HCT116 (cell line): ENCODE results near the gene PDE4B. TPM values are rescaled to one million over a fixed set of nuclear protein-coding genes. Genes with fewer than 3 reads are reported as not detected.

Source experiments
- ATAC-seq: fragments of 200-7000 bp; cut with Tn5 transposase; 2 replicates; pipeline ENCODE4 v1.9.1; 2020; ENCODE audit warnings: mild to moderate bottlenecking, moderate library complexity
- BruUV-seq: library from RNA; stranded (reverse); fragments of 400-500 nt; replicated peaks from 2 replicates; lab custom pipeline; 2021; lab: Mats Ljungman, UMichigan
- CTCF ChIA-PET: fragments of 300-600 bp; sonication (Branson Sonifier 250); formaldehyde crosslinking; loops from one replicate; lab custom pipeline; 2021; ENCODE audit warnings: antibody characterized with exemption; lab: Charles Lee
- POLR2A ChIA-PET: fragments of 300-600, 350-600 bp; sonication (Branson Sonifier 250); formaldehyde crosslinking; loops from one replicate; lab custom pipeline; 2021; ENCODE audit warnings: antibody characterized with exemption; lab: Charles Lee
- RAD21 ChIA-PET, 2 experiments: fragments of 300-600 bp; sonication (Branson Sonifier 250); formaldehyde crosslinking; loops; one replicate each; lab custom pipeline; 2023; ENCODE audit warnings: low total read pairs in 2 of 2; ENCODE audit not compliant: uncharacterized antibody in 2 of 2, unreplicated experiment in 2 of 2, low non-redundant PET in 1 of 2; lab: Charles Lee
- DNase-seq: peaks from one replicate; pipeline ENCODE4 v3.0.0-alpha.2; 2010; ENCODE audit warnings: low read depth, low spot score
- H2AFZ ChIP-seq: fragments of 200-600 bp; shearing (Covaris generic), sonication (generic); 2 replicates; pipeline ENCODE4 v1.6.1; 2017; ENCODE audit warnings: low read depth, mixed run types, mixed read lengths, antibody characterized with exemption, low read length; ENCODE audit not compliant: poor library complexity, severe bottlenecking
- H3K27ac ChIP-seq: 2 replicates; pipeline ENCODE4 v1.5.1; 2012; ENCODE audit warnings: low read depth, low read length
- H3K27me3 ChIP-seq: fragments of 200-600 bp; sonication (generic); 2 replicates; pipeline ENCODE4 v1.6.1; 2016; ENCODE audit warnings: mixed run types, low read length, mixed read lengths; ENCODE audit not compliant: insufficient read depth
- H3K36me3 ChIP-seq, 2 experiments: fragments of 200-500 bp in 1 of 2; fragments of 200-600 bp in 1 of 2; sonication (Bioruptor generic) in 1 of 2; sonication (generic) in 1 of 2; 2 replicates each; pipeline versions ENCODE4 v1.5.1 to v1.6.1; 2014 to 2016; ENCODE audit warnings: low read length in 2 of 2, inconsistent platforms in 1 of 2, mixed read lengths in 1 of 2, mixed run types in 1 of 2; ENCODE audit not compliant: insufficient read depth in 2 of 2, control insufficient read depth in 1 of 2
- H3K4me1 ChIP-seq, 2 experiments: fragments of 200-600 bp in 1 of 2; sonication (generic) in 1 of 2; 2 replicates each; pipeline versions ENCODE4 v1.5.1 to v1.6.1; 2012 to 2017; ENCODE audit warnings: low read length in 2 of 2, inconsistent platforms in 1 of 2, mild to moderate bottlenecking in 1 of 2, mixed read lengths in 1 of 2, mixed run types in 1 of 2, moderate library complexity in 1 of 2; ENCODE audit not compliant: insufficient read depth in 2 of 2, control insufficient read depth in 1 of 2
- H3K4me2 ChIP-seq: fragments of 200-600 bp; sonication (generic); 2 replicates; pipeline ENCODE4 v1.6.1; 2017; ENCODE audit warnings: mixed run types, low read length, mixed read lengths
- H3K4me3 ChIP-seq, 2 experiments: fragments of 200-600 bp in 1 of 2; sonication (generic) in 1 of 2; replicated peaks in 1 of 2; 2 replicates each; pipeline ENCODE4 v1.5.1; 2011 to 2016; ENCODE audit warnings: low read length in 2 of 2, control low read depth in 1 of 2, low read depth in 1 of 2, mild to moderate bottlenecking in 1 of 2, mixed read lengths in 1 of 2, mixed run types in 1 of 2
- H3K79me2 ChIP-seq: fragments of 200-600 bp; sonication (generic); 2 replicates; pipeline ENCODE4 v1.6.1; 2017; ENCODE audit warnings: mild to moderate bottlenecking, mixed run types, low read length, moderate library complexity, mixed read lengths; ENCODE audit not compliant: insufficient read depth
- H3K9ac ChIP-seq: fragments of 200-600 bp; sonication (generic); 2 replicates; pipeline ENCODE4 v1.6.1; 2016; ENCODE audit warnings: low read length, mixed read lengths
- H3K9me2 ChIP-seq: fragments of 200-600 bp; sonication (generic), shearing (Covaris generic); 2 replicates; pipeline ENCODE4 v1.6.1; 2017; ENCODE audit warnings: mixed run types, mild to moderate bottlenecking, moderate library complexity; ENCODE audit not compliant: insufficient read depth
- H3K9me3 ChIP-seq, 2 experiments: fragments of 200-500 bp in 1 of 2; fragments of 200-600 bp in 1 of 2; sonication (Bioruptor generic) in 1 of 2; sonication (generic) in 1 of 2; 2 replicates each; pipeline ENCODE4 v1.6.1; 2014 to 2017; ENCODE audit warnings: low read length in 2 of 2, mixed read lengths in 2 of 2, inconsistent platforms in 1 of 2, low read depth in 1 of 2, mild to moderate bottlenecking in 1 of 2, mixed run types in 1 of 2, moderate library complexity in 1 of 2; ENCODE audit not compliant: control insufficient read depth in 1 of 2, insufficient read depth in 1 of 2
- H4K20me1 ChIP-seq: fragments of 200-600 bp; sonication (generic), shearing (Covaris generic); 2 replicates; pipeline ENCODE4 v1.6.1; 2017; ENCODE audit warnings: mixed run types, mild to moderate bottlenecking, moderate library complexity; ENCODE audit not compliant: insufficient read depth
- CBX3 ChIP-seq: IDR thresholded peaks from 2 replicates; pipeline ENCODE4 v1.6.1; 2012; ENCODE audit warnings: low read depth
- EZH2phosphoT487 ChIP-seq: fragments of 200-600 bp; IDR thresholded peaks from 2 replicates; pipeline ENCODE4 v1.6.1; 2018; ENCODE audit warnings: antibody characterized with exemption, borderline replicate concordance
- JUND ChIP-seq: IDR thresholded peaks from 2 replicates; pipeline ENCODE4 v1.6.1; 2012
- POLR2A ChIP-seq: IDR thresholded peaks from 2 replicates; pipeline ENCODE4 v1.7.0; 2011; ENCODE audit warnings: borderline replicate concordance; ENCODE audit not compliant: insufficient read depth, insufficient read length; ENCODE audit errors: extremely low read depth
- POLR2AphosphoS5 ChIP-seq: IDR thresholded peaks from 2 replicates; pipeline ENCODE4 v1.6.1; 2011; ENCODE audit warnings: mild to moderate bottlenecking, low read depth, low read length, moderate library complexity
- RAD21 ChIP-seq: IDR thresholded peaks from 2 replicates; pipeline ENCODE4 v1.6.1; 2012; ENCODE audit warnings: low read depth, mild to moderate bottlenecking
- SP1 ChIP-seq: IDR thresholded peaks from 2 replicates; pipeline ENCODE4 v1.6.1; 2012; ENCODE audit warnings: low read depth
- TCF7L2 ChIP-seq: IDR thresholded peaks from 2 replicates; pipeline ENCODE4 v1.7.0; 2011; ENCODE audit warnings: borderline replicate concordance, inconsistent platforms; ENCODE audit not compliant: insufficient read depth, insufficient read length; ENCODE audit errors: extremely low read depth
- ZFX ChIP-seq: fragments of 450-650 bp; IDR thresholded peaks from 2 replicates; pipeline ENCODE4 v1.6.1; 2017
- ZNF274 ChIP-seq: fragments of 200-500 bp; sonication (Bioruptor generic); IDR thresholded peaks from 2 replicates; pipeline ENCODE4 v1.6.1; 2014; ENCODE audit warnings: mild to moderate bottlenecking, low read depth, low read length, inconsistent platforms
- intact Hi-C: fragments of 100-400 bp; cut with micrococcal nuclease; formaldehyde crosslinking; loops from 2 replicates; pipeline ENCODE4 v1.10.0; 2022
- total RNA-seq: library from RNA; stranded (reverse); gene quantifications from one replicate; pipeline ENCODE4 v1.2.1, GENCODE V29; 2021; ENCODE audit not compliant: unreplicated experiment
- TF ChIP-seq, protein P1 (sequence below), 3 experiments: fragments of 200-600 bp in 1 of 3; sonication (generic) in 1 of 3; IDR thresholded peaks in 2 of 3; conservative IDR thresholded peaks in 1 of 3; 2 replicates each; pipeline ENCODE4 v1.5.1; 2012 to 2017; ENCODE audit warnings: low read depth in 2 of 3, low read length in 2 of 3, antibody characterized with exemption in 1 of 3, borderline replicate concordance in 1 of 3, control low read depth in 1 of 3, mild to moderate bottlenecking in 1 of 3, mixed read lengths in 1 of 3, mixed run types in 1 of 3, moderate library complexity in 1 of 3; ENCODE audit not compliant: insufficient read depth in 1 of 3

Gene PDE4B
- total RNA-seq, 1 experiment from 2014 or later, result 76.9 TPM

DNA sequence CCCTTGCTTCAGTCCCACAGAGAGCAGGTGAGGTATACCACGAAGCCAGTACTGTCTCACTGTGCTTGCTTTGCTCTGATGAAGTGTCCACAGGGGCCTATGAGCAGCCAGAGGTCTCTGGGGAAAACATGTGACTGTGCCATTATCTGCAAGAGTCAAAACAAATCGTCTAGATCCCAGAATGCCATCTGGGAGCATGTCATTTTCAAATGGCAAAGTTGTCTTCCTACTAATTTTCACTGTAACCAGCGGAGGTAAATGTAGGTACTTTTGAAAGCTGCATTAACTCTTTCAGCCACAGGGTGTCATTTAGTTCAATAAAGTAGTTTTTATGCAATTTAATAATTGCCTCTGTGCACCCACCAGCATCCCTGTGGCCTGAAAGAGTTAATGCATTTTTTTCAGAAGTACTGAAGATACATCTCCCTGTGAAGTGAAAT lies 567.6 kb downstream of the PDE4B start:
- TF ChIP-seq, protein P1, sequence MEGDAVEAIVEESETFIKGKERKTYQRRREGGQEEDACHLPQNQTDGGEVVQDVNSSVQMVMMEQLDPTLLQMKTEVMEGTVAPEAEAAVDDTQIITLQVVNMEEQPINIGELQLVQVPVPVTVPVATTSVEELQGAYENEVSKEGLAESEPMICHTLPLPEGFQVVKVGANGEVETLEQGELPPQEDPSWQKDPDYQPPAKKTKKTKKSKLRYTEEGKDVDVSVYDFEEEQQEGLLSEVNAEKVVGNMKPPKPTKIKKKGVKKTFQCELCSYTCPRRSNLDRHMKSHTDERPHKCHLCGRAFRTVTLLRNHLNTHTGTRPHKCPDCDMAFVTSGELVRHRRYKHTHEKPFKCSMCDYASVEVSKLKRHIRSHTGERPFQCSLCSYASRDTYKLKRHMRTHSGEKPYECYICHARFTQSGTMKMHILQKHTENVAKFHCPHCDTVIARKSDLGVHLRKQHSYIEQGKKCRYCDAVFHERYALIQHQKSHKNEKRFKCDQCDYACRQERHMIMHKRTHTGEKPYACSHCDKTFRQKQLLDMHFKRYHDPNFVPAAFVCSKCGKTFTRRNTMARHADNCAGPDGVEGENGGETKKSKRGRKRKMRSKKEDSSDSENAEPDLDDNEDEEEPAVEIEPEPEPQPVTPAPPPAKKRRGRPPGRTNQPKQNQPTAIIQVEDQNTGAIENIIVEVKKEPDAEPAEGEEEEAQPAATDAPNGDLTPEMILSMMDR (IDR thresholded peaks at IDR 0.05 in 2 of 3, conservative IDR thresholded peaks at IDR 0.05 in 1 of 3; ENCODE audit: borderline replicate concordance in 1 of 3, insufficient read depth in 1 of 3, low read depth in 2 of 3, low read length in 2 of 3), result peak in 2 of 3 experiments; percentile 20 to 46; a peak in 2 of 6 replicates
- TF ChIP-seq RAD21 (0 out of 2 replicates have a peak, but pooled peaks have one; percentile 4), ZNF274 (no peak)
- Histone ChIP-seq H3K27ac (peak overlapping the region; percentile 96), H3K79me2 (peaks cover 100% of the 10 kb centered on the region), H3K4me2 (no peak overlapping the region), H3K4me3 (no peak overlapping the region), H3K9ac (no peak overlapping the region), H3K4me1 (peaks cover 45 to 50% of the 10 kb centered on the region in 2 experiments), H3K9me2 (no peaks in the 10 kb centered on the region), H4K20me1 (no peaks in the 10 kb centered on the region), H3K9me3 (no peaks in the 10 kb centered on the region), H3K27me3 (no peaks in the 10 kb centered on the region), H3K36me3 (peaks cover 51 to 83% of the 10 kb centered on the region in 2 experiments), H2AFZ (no peak overlapping the region)
- BruUV-seq, result no TSS peak
- ChIA-PET POLR2A (no interaction called here), RAD21 (no interaction called here), CTCF (interaction anchor here (0.8 to 2.3 kb wide), 5 partner anchors 10 to 86 kb away, joined by 3 to 5 read pairs (median 3); no protein-coding TSS in a partner anchor)
- DNase-seq (no peak), ATAC-seq (peak; percentile 55)
- intact Hi-C loops, result no loop called here

DNA sequence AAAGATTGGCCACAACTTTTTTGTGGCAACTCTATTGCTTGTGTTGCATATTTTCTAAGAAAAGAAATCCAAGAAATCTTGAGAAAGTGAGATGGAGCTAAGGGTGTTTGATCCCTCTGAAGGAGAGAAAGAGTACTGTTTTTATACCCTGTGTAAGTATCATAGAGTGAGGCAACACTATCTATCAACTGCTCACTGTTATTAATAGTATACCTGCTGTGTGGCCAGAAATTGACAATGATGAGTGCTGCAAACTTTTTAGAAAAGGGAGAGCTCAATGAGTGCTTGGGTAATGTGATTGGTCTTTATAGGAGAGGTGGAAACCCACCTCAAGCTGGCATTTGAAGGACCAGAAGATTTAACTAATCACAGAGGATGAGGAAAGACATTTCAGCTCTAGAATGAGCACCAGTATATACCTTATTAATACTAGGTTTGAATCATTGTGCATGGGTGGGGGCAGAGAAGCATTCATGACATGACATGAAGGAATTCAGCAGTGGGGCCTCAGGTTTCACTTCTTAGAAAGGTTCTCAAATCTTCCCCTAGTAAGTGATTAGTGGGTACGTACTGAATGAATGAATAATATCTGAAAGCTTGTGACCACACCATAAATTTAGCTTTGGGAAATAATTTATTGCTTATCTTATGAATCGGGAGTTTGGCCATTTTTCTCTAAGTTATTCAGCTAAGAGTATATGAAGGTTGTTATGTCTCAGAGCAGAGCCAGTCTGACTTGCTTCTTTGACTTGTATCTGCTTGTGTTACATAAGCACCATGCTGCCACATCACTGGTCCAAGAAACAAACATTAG lies 572.1 kb downstream of the PDE4B start:
- TF ChIP-seq, protein P1 (IDR thresholded peaks at IDR 0.05 in 2 of 3, conservative IDR thresholded peaks at IDR 0.05 in 1 of 3; ENCODE audit: borderline replicate concordance in 1 of 3, insufficient read depth in 1 of 3, low read depth in 2 of 3, low read length in 2 of 3), result no peak
- TF ChIP-seq POLR2A, result no peak
- TF ChIP-seq POLR2AphosphoS5, result no peak
- no peak for TF ChIP-seq CBX3
- no peak for TF ChIP-seq EZH2phosphoT487
- no peak for TF ChIP-seq JUND
- TF ChIP-seq TCF7L2, result no peak
- TF ChIP-seq ZFX, result no peak
- no peak for TF ChIP-seq SP1
- no peak for ATAC-seq
- H3K9me2 ChIP-seq, result no peaks in the 10 kb centered on the region
- no peak overlapping the region for H3K4me2 ChIP-seq
- CTCF ChIA-PET, result no interaction called here
- intact Hi-C loops, result no loop called here
- RAD21 ChIA-PET, result no interaction called here
- H3K36me3 ChIP-seq, result peaks cover 77 to 88% of the 10 kb centered on the region in 2 experiments
- no peak overlapping the region for H3K27ac ChIP-seq
- no peaks in the 10 kb centered on the region for H3K27me3 ChIP-seq
- H4K20me1 ChIP-seq, result no peaks in the 10 kb centered on the region
- H3K4me3 ChIP-seq, result no peak overlapping the region
- H2AFZ ChIP-seq, result no peak overlapping the region
- no peak for DNase-seq
- no peak overlapping the region for H3K9ac ChIP-seq
- H3K79me2 ChIP-seq, result peaks cover 92% of the 10 kb centered on the region
- BruUV-seq, result no TSS peak
- no peaks in the 10 kb centered on the region for H3K9me3 ChIP-seq
- H3K4me1 ChIP-seq, result peaks cover 2 to 7% of the 10 kb centered on the region in 2 experiments; a peak in 3 of 4 replicates
- POLR2A ChIA-PET, result no interaction called here
